ENCODE measurements around the gene ENPP6.

DNA sequence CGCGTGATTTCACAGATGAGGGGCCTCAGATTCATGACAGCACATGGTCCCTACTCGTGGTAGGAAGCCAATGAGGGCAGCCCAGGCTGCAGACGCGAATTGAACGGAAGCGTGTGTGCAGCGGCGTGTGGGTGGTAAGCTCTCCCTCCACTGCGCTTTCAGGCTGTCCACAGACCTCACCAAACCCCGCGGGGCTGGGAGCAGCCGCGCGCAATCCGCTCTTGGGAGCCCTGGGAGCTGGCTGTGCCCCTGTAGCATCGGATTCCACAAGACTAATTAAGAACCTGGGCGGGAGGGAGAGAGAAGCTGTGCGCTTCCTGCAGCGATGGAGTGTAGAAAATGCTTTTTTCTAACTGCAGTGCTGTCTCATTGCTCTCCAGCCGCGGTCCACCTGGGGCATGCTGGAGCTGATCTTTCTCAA, 177.7 kb downstream of the ENPP6 start:
- TF ChIP-seq, protein P1, sequence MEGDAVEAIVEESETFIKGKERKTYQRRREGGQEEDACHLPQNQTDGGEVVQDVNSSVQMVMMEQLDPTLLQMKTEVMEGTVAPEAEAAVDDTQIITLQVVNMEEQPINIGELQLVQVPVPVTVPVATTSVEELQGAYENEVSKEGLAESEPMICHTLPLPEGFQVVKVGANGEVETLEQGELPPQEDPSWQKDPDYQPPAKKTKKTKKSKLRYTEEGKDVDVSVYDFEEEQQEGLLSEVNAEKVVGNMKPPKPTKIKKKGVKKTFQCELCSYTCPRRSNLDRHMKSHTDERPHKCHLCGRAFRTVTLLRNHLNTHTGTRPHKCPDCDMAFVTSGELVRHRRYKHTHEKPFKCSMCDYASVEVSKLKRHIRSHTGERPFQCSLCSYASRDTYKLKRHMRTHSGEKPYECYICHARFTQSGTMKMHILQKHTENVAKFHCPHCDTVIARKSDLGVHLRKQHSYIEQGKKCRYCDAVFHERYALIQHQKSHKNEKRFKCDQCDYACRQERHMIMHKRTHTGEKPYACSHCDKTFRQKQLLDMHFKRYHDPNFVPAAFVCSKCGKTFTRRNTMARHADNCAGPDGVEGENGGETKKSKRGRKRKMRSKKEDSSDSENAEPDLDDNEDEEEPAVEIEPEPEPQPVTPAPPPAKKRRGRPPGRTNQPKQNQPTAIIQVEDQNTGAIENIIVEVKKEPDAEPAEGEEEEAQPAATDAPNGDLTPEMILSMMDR (IDR thresholded peaks at IDR 0.05; ENCODE audit: low read depth, low read length, missing input control), result no peak
- TF ChIP-seq, protein P2, sequence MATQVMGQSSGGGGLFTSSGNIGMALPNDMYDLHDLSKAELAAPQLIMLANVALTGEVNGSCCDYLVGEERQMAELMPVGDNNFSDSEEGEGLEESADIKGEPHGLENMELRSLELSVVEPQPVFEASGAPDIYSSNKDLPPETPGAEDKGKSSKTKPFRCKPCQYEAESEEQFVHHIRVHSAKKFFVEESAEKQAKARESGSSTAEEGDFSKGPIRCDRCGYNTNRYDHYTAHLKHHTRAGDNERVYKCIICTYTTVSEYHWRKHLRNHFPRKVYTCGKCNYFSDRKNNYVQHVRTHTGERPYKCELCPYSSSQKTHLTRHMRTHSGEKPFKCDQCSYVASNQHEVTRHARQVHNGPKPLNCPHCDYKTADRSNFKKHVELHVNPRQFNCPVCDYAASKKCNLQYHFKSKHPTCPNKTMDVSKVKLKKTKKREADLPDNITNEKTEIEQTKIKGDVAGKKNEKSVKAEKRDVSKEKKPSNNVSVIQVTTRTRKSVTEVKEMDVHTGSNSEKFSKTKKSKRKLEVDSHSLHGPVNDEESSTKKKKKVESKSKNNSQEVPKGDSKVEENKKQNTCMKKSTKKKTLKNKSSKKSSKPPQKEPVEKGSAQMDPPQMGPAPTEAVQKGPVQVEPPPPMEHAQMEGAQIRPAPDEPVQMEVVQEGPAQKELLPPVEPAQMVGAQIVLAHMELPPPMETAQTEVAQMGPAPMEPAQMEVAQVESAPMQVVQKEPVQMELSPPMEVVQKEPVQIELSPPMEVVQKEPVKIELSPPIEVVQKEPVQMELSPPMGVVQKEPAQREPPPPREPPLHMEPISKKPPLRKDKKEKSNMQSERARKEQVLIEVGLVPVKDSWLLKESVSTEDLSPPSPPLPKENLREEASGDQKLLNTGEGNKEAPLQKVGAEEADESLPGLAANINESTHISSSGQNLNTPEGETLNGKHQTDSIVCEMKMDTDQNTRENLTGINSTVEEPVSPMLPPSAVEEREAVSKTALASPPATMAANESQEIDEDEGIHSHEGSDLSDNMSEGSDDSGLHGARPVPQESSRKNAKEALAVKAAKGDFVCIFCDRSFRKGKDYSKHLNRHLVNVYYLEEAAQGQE (IDR thresholded peaks at IDR 0.05), result no peak
